Natural killer cell treated with Interleukin-12 subunit alpha and Interleukin-12 subunit beta and Interleukin-15 and Interleukin-18, amount 100 ng/mL, for 72 hours (primary cell): ENCODE results near the gene CLDN4. TPM values are rescaled to one million over a fixed set of nuclear protein-coding genes. Genes with fewer than 3 reads are reported as not detected.
A peak's percentile ranks its signal among the peaks of the same experiment; 100 is the strongest.
"Not testable (repeated sequence)": the region's sequence is repeated elsewhere in the genome, so short reads cannot be mapped to it uniquely, and the experiment has no call there.

ENCODE experiments used
- ATAC-seq, 2 donors: fragments of 150-1000 bp; cut with Tn5 transposase in 1 of 2; sonication (Bioruptor Pico), chemical (Tn5 transposase) in 1 of 2; 2 replicates each; pipeline ENCODE4 v1.10.0; 2021
- DNase-seq: peaks from one replicate; pipeline ENCODE4 v3.0.0; 2022; ENCODE audit warnings: low spot score
- H3K27ac Mint-ChIP-seq, 2 donors: 1 replicate in 1 of 2; 2 replicates in 1 of 2; pipeline ENCODE4 v1.8.0; 2022; ENCODE audit warnings: mixed read lengths in 2 of 2, mild to moderate bottlenecking in 1 of 2, moderate library complexity in 1 of 2
- H3K27me3 Mint-ChIP-seq, 2 donors: 1 replicate in 1 of 2; 2 replicates in 1 of 2; pipeline ENCODE4 v1.8.0; 2022; ENCODE audit warnings: mixed read lengths in 2 of 2
- H3K36me3 Mint-ChIP-seq: one replicate; pipeline ENCODE4 v1.8.0; 2022; ENCODE audit warnings: mixed read lengths
- H3K4me1 Mint-ChIP-seq, 2 donors: 1 replicate in 1 of 2; 2 replicates in 1 of 2; pipeline ENCODE4 v1.8.0; 2022; ENCODE audit warnings: low read depth in 2 of 2, mixed read lengths in 2 of 2, mild to moderate bottlenecking in 1 of 2
- H3K4me3 Mint-ChIP-seq: one replicate; pipeline ENCODE4 v1.8.0; 2022; ENCODE audit warnings: mixed read lengths
- H3K9me3 Mint-ChIP-seq: 2 replicates; pipeline ENCODE4 v1.8.0; 2022; ENCODE audit warnings: mixed read lengths
- total RNA-seq, 2 donors: library from RNA; stranded (reverse); gene quantifications; one replicate each; pipeline ENCODE4 v1.2.3, GENCODE V29; 2022

Gene CLDN4
- total RNA-seq, 2 donors from 2014 or later = not detected

- Mint-ChIP-seq H3K4me1 (peaks cover 18 to 21% of the 10 kb centered on the region in 2 donors), H3K4me3 (no peak overlapping the region), H3K27me3 (peaks cover 26 to 31% of the 10 kb centered on the region in 2 donors), H3K36me3 (no peaks in the 10 kb centered on the region), H3K9me3 (no peaks in the 10 kb centered on the region), H3K27ac (no peak overlapping the region)
- DNase-seq = peak; percentile 38
- ATAC-seq = no peak
Observed at GRCh38 chr7:73829921-73830680, 695 bp upstream of the CLDN4 start.

GRCh38 chr7:73831584-73831833, 713 bp downstream of the CLDN4 start:
- no peak overlapping the region for H3K4me3 Mint-ChIP-seq
- no peaks in the 10 kb centered on the region for H3K36me3 Mint-ChIP-seq
- DNase-seq (no peak), ATAC-seq (no peak)
- no peak overlapping the region for H3K27ac Mint-ChIP-seq
- H3K9me3 Mint-ChIP-seq = no peaks in the 10 kb centered on the region
- H3K4me1 Mint-ChIP-seq = peaks cover 18 to 21% of the 10 kb centered on the region in 2 donors
- H3K27me3 Mint-ChIP-seq = peaks cover 23 to 28% of the 10 kb centered on the region in 2 donors

- ATAC-seq (no peak), DNase-seq (peak; percentile 18)
- Mint-ChIP-seq H3K27me3 (peaks cover 18 to 23% of the 10 kb centered on the region in 2 donors), H3K4me1 (peaks cover 14 to 16% of the 10 kb centered on the region in 2 donors), H3K4me3 (no peak overlapping the region), H3K36me3 (no peaks in the 10 kb centered on the region), H3K27ac (no peak overlapping the region), H3K9me3 (no peaks in the 10 kb centered on the region)
Observed at GRCh38 chr7:73831834-73832651, 1.2 kb downstream of the CLDN4 start.

- no peak overlapping the region for H3K4me3 Mint-ChIP-seq
- DNase-seq = peak; percentile 20
- no peak for ATAC-seq
- peaks cover 10 to 16% of the 10 kb centered on the region in 2 donors for H3K27me3 Mint-ChIP-seq
- H3K4me1 Mint-ChIP-seq = peaks cover 6 to 9% of the 10 kb centered on the region in 2 donors
- no peaks in the 10 kb centered on the region for H3K9me3 Mint-ChIP-seq
- no peak overlapping the region for H3K27ac Mint-ChIP-seq
- H3K36me3 Mint-ChIP-seq = no peaks in the 10 kb centered on the region
Observed at GRCh38 chr7:73832806-73833205, 2.0 kb downstream of the CLDN4 start.

GRCh38 chr7:73833251-73833919, 2.6 kb downstream of the CLDN4 start:
- ATAC-seq = no peak
- no peaks in the 10 kb centered on the region for H3K36me3 Mint-ChIP-seq
- peaks cover 8 to 15% of the 10 kb centered on the region in 2 donors for H3K27me3 Mint-ChIP-seq
- peaks cover 3 to 9% of the 10 kb centered on the region in 2 donors for H3K4me1 Mint-ChIP-seq
- H3K4me3 Mint-ChIP-seq = no peak overlapping the region
- peak; percentile 47 for DNase-seq
- H3K27ac Mint-ChIP-seq = no peak overlapping the region
- H3K9me3 Mint-ChIP-seq = no peaks in the 10 kb centered on the region

GRCh38 chr7:73834626-73835191, 3.9 kb downstream of the CLDN4 start:
- no peak for ATAC-seq
- peaks cover 0 to 2% of the 10 kb centered on the region in 2 donors for H3K4me1 Mint-ChIP-seq
- H3K36me3 Mint-ChIP-seq = no peaks in the 10 kb centered on the region
- no peak overlapping the region for H3K4me3 Mint-ChIP-seq
- DNase-seq = peak; percentile 37
- H3K9me3 Mint-ChIP-seq = no peaks in the 10 kb centered on the region
- H3K27ac Mint-ChIP-seq = no peak overlapping the region
- H3K27me3 Mint-ChIP-seq = peaks cover 3% of the 10 kb centered on the region in 2 donors

- DNase-seq, H3K27me3 Mint-ChIP-seq, H3K27ac Mint-ChIP-seq, H3K9me3 Mint-ChIP-seq, H3K4me3 Mint-ChIP-seq, ATAC-seq, H3K4me1 Mint-ChIP-seq, H3K36me3 Mint-ChIP-seq: not testable (repeated sequence)
Observed at GRCh38 chr7:73837167-73837566, 6.4 kb downstream of the CLDN4 start.

- H3K4me3 Mint-ChIP-seq = no peak overlapping the region
Observed at GRCh38 chr7:73838642-73839041, 7.8 kb downstream of the CLDN4 start.

GRCh38 chr7:73839290-73839689, 8.5 kb downstream of the CLDN4 start:
- no peaks in the 10 kb centered on the region for H3K27me3 Mint-ChIP-seq
- ATAC-seq (no peak), DNase-seq (peak; percentile 42)
- H3K36me3 Mint-ChIP-seq = no peaks in the 10 kb centered on the region
- H3K4me1 Mint-ChIP-seq = peaks cover 0 to 4% of the 10 kb centered on the region in 2 donors
- H3K27ac Mint-ChIP-seq = no peak overlapping the region
- H3K4me3 Mint-ChIP-seq = no peak overlapping the region
- H3K9me3 Mint-ChIP-seq = no peaks in the 10 kb centered on the region

More at GRCh38 chr7:73838642-73839041, 7.8 kb downstream of the CLDN4 start:
- no peak overlapping the region for H3K27ac Mint-ChIP-seq
- peak; percentile 26 for DNase-seq
- no peaks in the 10 kb centered on the region for H3K36me3 Mint-ChIP-seq
- no peaks in the 10 kb centered on the region for H3K27me3 Mint-ChIP-seq
- no peak for ATAC-seq
- peaks cover 0 to 4% of the 10 kb centered on the region in 2 donors for H3K4me1 Mint-ChIP-seq
- no peaks in the 10 kb centered on the region for H3K9me3 Mint-ChIP-seq

- H3K4me1 Mint-ChIP-seq = peaks cover 0 to 4% of the 10 kb centered on the region in 2 donors
- DNase-seq (peak; percentile 53), ATAC-seq (no peak)
- no peaks in the 10 kb centered on the region for H3K27me3 Mint-ChIP-seq
- no peaks in the 10 kb centered on the region for H3K36me3 Mint-ChIP-seq
- H3K4me3 Mint-ChIP-seq = no peak overlapping the region
- H3K27ac Mint-ChIP-seq = no peak overlapping the region
- H3K9me3 Mint-ChIP-seq = no peaks in the 10 kb centered on the region
Observed at GRCh38 chr7:73839743-73840714, 9.2 kb downstream of the CLDN4 start.

- Mint-ChIP-seq H3K9me3 (no peaks in the 10 kb centered on the region), H3K27me3 (no peaks in the 10 kb centered on the region), H3K4me1 (peaks cover 0 to 4% of the 10 kb centered on the region in 2 donors), H3K27ac (no peak overlapping the region), H3K36me3 (no peaks in the 10 kb centered on the region), H3K4me3 (no peak overlapping the region)
- ATAC-seq (no peak), DNase-seq (no peak)
Observed at GRCh38 chr7:73840715-73841379, 10.1 kb downstream of the CLDN4 start.

GRCh38 chr7:73841689-73842066, 10.9 kb downstream of the CLDN4 start:
- Mint-ChIP-seq H3K9me3 (no peaks in the 10 kb centered on the region), H3K27ac (no peak overlapping the region), H3K4me1 (peaks cover 0 to 4% of the 10 kb centered on the region in 2 donors), H3K27me3 (no peaks in the 10 kb centered on the region), H3K36me3 (no peaks in the 10 kb centered on the region), H3K4me3 (peak overlapping the region; percentile 80)
- DNase-seq (peak; percentile 39), ATAC-seq (no peak)
